Measurements from ENCODE around the gene NOTCH3.
A peak's percentile ranks its signal among the peaks of the same experiment; 100 is the strongest.

The NOTCH3 gene

GRCh38 chr19:15195371-15196334, 5.1 kb downstream of the NOTCH3 start:
- peak; percentile 56 for DNase-seq

GRCh38 chr19:15194938-15195337, 5.9 kb downstream of the NOTCH3 start:
- DNase-seq = no peak

- DNase-seq = no peak
These were observed 8.8 kb downstream of the NOTCH3 start for GRCh38 chr19:15191982-15192381.

- no peak for DNase-seq
These were observed 9.3 kb downstream of the NOTCH3 start for GRCh38 chr19:15191514-15191913.

- DNase-seq = no peak
These were observed 11.9 kb downstream of the NOTCH3 start for GRCh38 chr19:15188851-15189250.

- DNase-seq = no peak
These were observed 13.5 kb downstream of the NOTCH3 start for GRCh38 chr19:15187026-15188007.

GRCh38 chr19:15185188-15185587, 15.6 kb downstream of the NOTCH3 start:
- no peak for DNase-seq

- no peak for DNase-seq
These were observed 16.0 kb downstream of the NOTCH3 start for GRCh38 chr19:15184776-15185175.

- no peak for DNase-seq
These were observed 19.4 kb downstream of the NOTCH3 start for GRCh38 chr19:15181394-15181793.

- DNase-seq = no peak
These were observed 20.1 kb downstream of the NOTCH3 start for GRCh38 chr19:15180451-15181390.

- no peak for DNase-seq
These were observed 22.0 kb downstream of the NOTCH3 start for GRCh38 chr19:15178629-15179308.

GRCh38 chr19:15177269-15178116, 23.3 kb downstream of the NOTCH3 start:
- peak; percentile 56 for DNase-seq

- no peak for DNase-seq
These were observed 25.2 kb downstream of the NOTCH3 start for GRCh38 chr19:15175609-15176008.

GRCh38 chr19:15173746-15174404, 26.9 kb downstream of the NOTCH3 start:
- DNase-seq = peak; percentile 49

- DNase-seq = no peak
These were observed 30.4 kb downstream of the NOTCH3 start for GRCh38 chr19:15170345-15170744.

- DNase-seq = no peak
These were observed 31.1 kb downstream of the NOTCH3 start for GRCh38 chr19:15169541-15170285.

- DNase-seq = no peak
These were observed 34.1 kb downstream of the NOTCH3 start for GRCh38 chr19:15166700-15167099.

- peak; percentile 66 for DNase-seq
These were observed 39.5 kb downstream of the NOTCH3 start for GRCh38 chr19:15161028-15161984.
